ENCODE results near the gene STAP2.

DNA sequence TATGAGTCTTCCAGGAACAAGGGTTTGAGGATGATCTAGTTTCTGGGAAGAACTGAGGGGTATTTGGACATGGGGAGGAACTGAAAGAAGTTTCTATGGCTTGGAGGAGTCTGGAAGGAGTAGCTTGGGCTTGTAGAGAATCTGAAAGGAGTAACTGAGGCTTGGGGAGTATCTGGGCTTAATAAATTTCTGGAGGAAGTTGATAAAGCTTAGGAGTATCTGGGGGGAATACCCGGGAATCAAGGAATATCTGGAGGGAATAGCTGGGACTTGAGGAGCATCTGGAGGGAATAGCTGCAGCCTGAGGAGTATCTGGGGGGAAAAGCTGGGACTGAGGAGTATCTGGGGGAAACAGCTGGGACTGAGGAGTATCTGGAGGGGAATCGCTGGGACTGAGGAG lies 18.2 kb downstream of the STAP2 start:
- TF ChIP-seq POLR2AphosphoS5 (IDR thresholded peaks at IDR 0.05): no peak
- no peak for TF ChIP-seq POLR2A (IDR thresholded peaks at IDR 0.05)

All from stomach (tissue), 4 donors.